ENCODE measurements around the gene HECTD4.
"Not testable (repeated sequence)": the region's sequence is repeated elsewhere in the genome, so short reads cannot be mapped to it uniquely, and the experiment has no call there.

The HECTD4 gene

DNA sequence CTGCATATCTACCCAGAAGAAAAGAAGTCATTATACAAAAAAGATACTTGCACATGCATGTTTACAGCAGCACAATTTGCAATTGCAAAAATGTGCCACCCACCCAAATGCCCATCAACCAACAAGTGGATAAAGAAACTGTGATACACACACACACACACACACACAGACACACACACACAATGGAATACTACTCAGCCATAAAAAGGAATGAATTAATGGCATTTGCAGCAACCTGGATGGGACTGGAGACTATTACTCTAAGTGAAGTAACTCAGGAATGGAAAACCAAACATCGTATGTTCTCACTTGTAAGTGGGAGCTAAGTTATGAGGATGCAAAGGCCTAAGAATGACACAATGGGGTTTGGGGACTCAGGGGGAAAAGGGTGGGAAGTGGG lies 47.2 kb downstream of the HECTD4 start:
- not testable (repeated sequence) for H3K27ac ChIP-seq (replicated peaks; ENCODE audit: low read length); H2BK12ac ChIP-seq (ENCODE audit: low read length); H3K9ac ChIP-seq (ENCODE audit: low read depth, low read length, poor library complexity); H4K8ac ChIP-seq (ENCODE audit: low read depth, low read length); H2BK120ac ChIP-seq (ENCODE audit: low read depth, low read length); H2AK5ac ChIP-seq (ENCODE audit: low read depth, low read length); H4K91ac ChIP-seq (ENCODE audit: low read depth, low read length, poor library complexity); H3K36me3 ChIP-seq (replicated peaks in 1 of 2; ENCODE audit: control insufficient read depth in 2 of 2, insufficient read depth in 2 of 2, low read length in 2 of 2); H2BK15ac ChIP-seq (ENCODE audit: low read length); H2BK5ac ChIP-seq (ENCODE audit: low read length); DNase-seq (ENCODE audit: low spot score); H3K79me1 ChIP-seq (ENCODE audit: low read depth, low read length); H3K14ac ChIP-seq (ENCODE audit: low read length); H3K4me2 ChIP-seq (ENCODE audit: insufficient read depth, low read length, poor library complexity, severe bottlenecking); H2AFZ ChIP-seq (ENCODE audit: low read length); H3K18ac ChIP-seq (ENCODE audit: low read length); H3K23ac ChIP-seq (ENCODE audit: low read depth, low read length, poor library complexity); H3K4me1 ChIP-seq (ENCODE audit: control insufficient read depth in 2 of 2, insufficient read depth in 1 of 2, low read depth in 1 of 2, low read length in 2 of 2); H3K4ac ChIP-seq (ENCODE audit: low read length); H3K4me3 ChIP-seq (ENCODE audit: low read length in 2 of 2); H3K9me3 ChIP-seq (replicated peaks in 1 of 2; ENCODE audit: control insufficient read depth in 2 of 2, insufficient read depth in 1 of 2, low read depth in 1 of 2, low read length in 2 of 2); H3K27me3 ChIP-seq (ENCODE audit: control insufficient read depth in 3 of 3, insufficient read depth in 3 of 3, low read depth in 1 of 3, low read length in 3 of 3)
- no CpG with 5 or more reads among the region's 1 CpG for WGBS, 2 donors (ENCODE audit: extremely low coverage in 2 of 2, insufficient read length in 2 of 2, insufficient replicate concordance in 1 of 2)

DNA sequence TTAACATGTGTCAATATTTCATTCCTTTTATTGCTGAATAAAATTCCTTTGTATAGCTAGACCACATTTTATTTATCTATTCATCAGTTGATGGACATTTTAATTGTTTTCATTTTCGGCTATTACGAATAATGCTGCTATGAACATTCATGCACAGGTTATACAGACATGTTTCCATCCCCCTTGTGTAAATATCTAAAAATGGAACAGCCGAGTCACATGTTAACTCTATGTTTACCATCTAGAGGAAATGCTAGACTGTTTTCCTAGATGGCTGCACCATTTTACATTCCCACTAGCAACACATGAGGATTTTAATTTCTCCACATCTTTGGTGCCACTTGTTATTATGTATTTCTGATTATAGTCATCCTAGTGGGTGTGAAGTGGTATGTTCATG lies 49.2 kb downstream of the HECTD4 start:
- Histone ChIP-seq H2BK15ac (ENCODE audit: low read length) (no peak overlapping the region), H3K36me3 (replicated peaks in 1 of 2; ENCODE audit: control insufficient read depth in 2 of 2, insufficient read depth in 2 of 2, low read length in 2 of 2) (no peaks in the 10 kb centered on the region), H2BK120ac (ENCODE audit: low read depth, low read length) (no peak overlapping the region), H4K91ac (ENCODE audit: low read depth, low read length, poor library complexity) (no peak overlapping the region), H3K27me3 (ENCODE audit: control insufficient read depth in 3 of 3, insufficient read depth in 3 of 3, low read depth in 1 of 3, low read length in 3 of 3) (no peaks in the 10 kb centered on the region), H3K23ac (ENCODE audit: low read depth, low read length, poor library complexity) (no peak overlapping the region), H3K79me1 (ENCODE audit: low read depth, low read length) (no peaks in the 10 kb centered on the region), H3K18ac (ENCODE audit: low read length) (no peak overlapping the region), H3K9ac (ENCODE audit: low read depth, low read length, poor library complexity) (no peak overlapping the region), H3K4ac (ENCODE audit: low read length) (no peak overlapping the region), H2AFZ (ENCODE audit: low read length) (no peak overlapping the region), H4K8ac (ENCODE audit: low read depth, low read length) (no peak overlapping the region), H3K14ac (ENCODE audit: low read length) (no peak overlapping the region), H3K4me2 (ENCODE audit: insufficient read depth, low read length, poor library complexity, severe bottlenecking) (no peak overlapping the region), H3K4me1 (ENCODE audit: control insufficient read depth in 2 of 2, insufficient read depth in 1 of 2, low read depth in 1 of 2, low read length in 2 of 2) (no peaks in the 10 kb centered on the region), H3K4me3 (ENCODE audit: low read length in 2 of 2) (no peak overlapping the region), H2AK5ac (ENCODE audit: low read depth, low read length) (no peak overlapping the region), H3K9me3 (replicated peaks in 1 of 2; ENCODE audit: control insufficient read depth in 2 of 2, insufficient read depth in 1 of 2, low read depth in 1 of 2, low read length in 2 of 2) (no peaks in the 10 kb centered on the region), H3K27ac (replicated peaks; ENCODE audit: low read length) (no peak overlapping the region), H2BK12ac (ENCODE audit: low read length) (no peak overlapping the region), H2BK5ac (ENCODE audit: low read length) (no peak overlapping the region)
- no peak for DNase-seq (ENCODE audit: low spot score)
- WGBS, 2 donors (ENCODE audit: extremely low coverage in 2 of 2, insufficient read length in 2 of 2, insufficient replicate concordance in 1 of 2), result no CpG with 5 or more reads among the region's 3 CpGs

DNA sequence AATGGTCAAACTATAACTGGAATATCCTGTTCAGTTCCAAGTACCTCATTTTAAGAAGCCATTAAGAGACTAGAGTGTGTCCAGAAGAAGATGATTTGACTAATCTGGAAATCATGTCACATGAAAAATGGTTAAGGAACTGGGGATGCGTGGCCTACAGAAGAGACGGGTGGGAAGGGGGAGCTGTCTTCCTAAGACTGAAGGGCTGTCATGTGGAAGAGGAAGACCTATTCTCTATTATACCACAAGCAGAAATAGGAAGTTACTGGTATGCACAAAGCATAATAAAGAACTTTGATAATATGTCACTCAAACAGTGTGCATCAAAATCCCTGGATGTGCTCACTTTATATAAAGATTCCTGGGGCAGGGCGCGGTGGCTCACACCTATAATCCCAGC lies 50.3 kb downstream of the HECTD4 start:
- Histone ChIP-seq H3K4me3 (ENCODE audit: low read length in 2 of 2) (no peak overlapping the region), H3K4me1 (ENCODE audit: control insufficient read depth in 2 of 2, insufficient read depth in 1 of 2, low read depth in 1 of 2, low read length in 2 of 2) (no peaks in the 10 kb centered on the region), H3K4me2 (ENCODE audit: insufficient read depth, low read length, poor library complexity, severe bottlenecking) (no peak overlapping the region), H3K79me1 (ENCODE audit: low read depth, low read length) (no peaks in the 10 kb centered on the region), H3K36me3 (replicated peaks in 1 of 2; ENCODE audit: control insufficient read depth in 2 of 2, insufficient read depth in 2 of 2, low read length in 2 of 2) (no peaks in the 10 kb centered on the region), H2BK120ac (ENCODE audit: low read depth, low read length) (no peak overlapping the region), H2BK12ac (ENCODE audit: low read length) (no peak overlapping the region), H4K91ac (ENCODE audit: low read depth, low read length, poor library complexity) (no peak overlapping the region), H2BK5ac (ENCODE audit: low read length) (no peak overlapping the region), H3K18ac (ENCODE audit: low read length) (no peak overlapping the region), H3K9me3 (replicated peaks in 1 of 2; ENCODE audit: control insufficient read depth in 2 of 2, insufficient read depth in 1 of 2, low read depth in 1 of 2, low read length in 2 of 2) (no peaks in the 10 kb centered on the region), H2AFZ (ENCODE audit: low read length) (no peak overlapping the region), H3K14ac (ENCODE audit: low read length) (no peak overlapping the region), H3K27ac (replicated peaks; ENCODE audit: low read length) (no peak overlapping the region), H3K23ac (ENCODE audit: low read depth, low read length, poor library complexity) (no peak overlapping the region), H4K8ac (ENCODE audit: low read depth, low read length) (no peak overlapping the region), H3K27me3 (ENCODE audit: control insufficient read depth in 3 of 3, insufficient read depth in 3 of 3, low read depth in 1 of 3, low read length in 3 of 3) (no peaks in the 10 kb centered on the region), H3K4ac (ENCODE audit: low read length) (no peak overlapping the region), H2BK15ac (ENCODE audit: low read length) (no peak overlapping the region), H3K9ac (ENCODE audit: low read depth, low read length, poor library complexity) (no peak overlapping the region), H2AK5ac (ENCODE audit: low read depth, low read length) (no peak overlapping the region)
- no CpG with 5 or more reads among the region's 4 CpGs for WGBS, 2 donors (ENCODE audit: extremely low coverage in 2 of 2, insufficient read length in 2 of 2, insufficient replicate concordance in 1 of 2)
- DNase-seq (ENCODE audit: low spot score), result no peak

DNA sequence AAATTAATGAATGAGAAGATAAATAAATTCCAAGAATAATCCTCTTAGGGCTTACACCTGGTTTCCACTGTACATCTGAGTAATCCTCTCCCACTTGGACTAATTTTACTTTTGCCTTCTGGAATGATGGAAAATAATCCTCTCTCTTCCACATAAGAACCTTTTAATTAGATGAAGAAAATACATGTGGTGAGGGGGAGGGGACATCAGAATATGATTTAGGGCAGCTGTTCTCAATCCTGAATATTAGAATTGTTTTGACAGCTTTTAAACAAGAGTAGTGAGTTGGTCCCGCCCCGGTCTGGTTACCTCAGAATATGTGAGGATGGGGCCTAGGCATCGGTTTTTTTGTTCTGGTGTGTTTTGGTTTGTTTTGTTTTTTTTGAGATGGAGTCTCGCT lies 51.5 kb downstream of the HECTD4 start:
- Histone ChIP-seq H2AFZ (ENCODE audit: low read length) (no peak overlapping the region), H3K4me2 (ENCODE audit: insufficient read depth, low read length, poor library complexity, severe bottlenecking) (no peak overlapping the region), H2AK5ac (ENCODE audit: low read depth, low read length) (no peak overlapping the region), H2BK12ac (ENCODE audit: low read length) (no peak overlapping the region), H3K4ac (ENCODE audit: low read length) (no peak overlapping the region), H3K27ac (replicated peaks; ENCODE audit: low read length) (no peak overlapping the region), H4K8ac (ENCODE audit: low read depth, low read length) (no peak overlapping the region), H3K18ac (ENCODE audit: low read length) (no peak overlapping the region), H3K4me3 (ENCODE audit: low read length in 2 of 2) (no peak overlapping the region), H3K4me1 (ENCODE audit: control insufficient read depth in 2 of 2, insufficient read depth in 1 of 2, low read depth in 1 of 2, low read length in 2 of 2) (no peaks in the 10 kb centered on the region), H2BK120ac (ENCODE audit: low read depth, low read length) (no peak overlapping the region), H2BK5ac (ENCODE audit: low read length) (no peak overlapping the region), H3K9me3 (replicated peaks in 1 of 2; ENCODE audit: control insufficient read depth in 2 of 2, insufficient read depth in 1 of 2, low read depth in 1 of 2, low read length in 2 of 2) (no peaks in the 10 kb centered on the region), H3K36me3 (replicated peaks in 1 of 2; ENCODE audit: control insufficient read depth in 2 of 2, insufficient read depth in 2 of 2, low read length in 2 of 2) (no peaks in the 10 kb centered on the region), H3K27me3 (ENCODE audit: control insufficient read depth in 3 of 3, insufficient read depth in 3 of 3, low read depth in 1 of 3, low read length in 3 of 3) (no peaks in the 10 kb centered on the region), H4K91ac (ENCODE audit: low read depth, low read length, poor library complexity) (no peak overlapping the region), H3K9ac (ENCODE audit: low read depth, low read length, poor library complexity) (no peak overlapping the region), H3K23ac (ENCODE audit: low read depth, low read length, poor library complexity) (no peak overlapping the region), H3K79me1 (ENCODE audit: low read depth, low read length) (no peaks in the 10 kb centered on the region), H2BK15ac (ENCODE audit: low read length) (no peak overlapping the region), H3K14ac (ENCODE audit: low read length) (no peak overlapping the region)
- WGBS, 2 donors (ENCODE audit: extremely low coverage in 2 of 2, insufficient read length in 2 of 2, insufficient replicate concordance in 1 of 2), result no CpG with 5 or more reads among the region's 4 CpGs
- no peak for DNase-seq (ENCODE audit: low spot score)

Measured in neuronal stem cell (in vitro differentiated cells).